HPDE6-E6E7 (cell line): ENCODE measurements around the gene RPL26.
"Not testable (repeated sequence)": the region's sequence is repeated elsewhere in the genome, so short reads cannot be mapped to it uniquely, and the experiment has no call there.

Source experiments
- DNase-seq: peaks from one replicate; pipeline ENCODE4 v3.0.0; 2011; ENCODE audit warnings: missing footprints; ENCODE audit errors: extremely low spot score

The RPL26 gene

DNA sequence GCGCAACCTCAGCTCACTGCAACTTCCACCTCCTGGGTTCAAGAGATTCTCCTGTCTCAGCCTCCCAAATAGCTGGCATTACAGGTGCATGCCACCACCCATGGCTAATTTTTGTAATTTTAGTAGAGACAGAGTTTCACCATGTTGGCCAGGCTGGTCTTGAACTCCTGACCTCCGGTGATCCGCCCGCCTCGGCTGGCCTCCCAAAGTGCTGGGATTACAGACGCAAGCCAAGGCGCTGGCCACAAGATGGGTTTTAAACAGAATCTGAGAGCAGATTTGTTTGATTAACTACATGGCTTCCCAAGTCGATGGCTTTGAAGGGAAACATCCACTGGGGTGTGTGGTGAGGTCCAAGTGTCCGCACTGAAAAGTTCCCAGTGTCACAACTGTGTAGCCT lies 11.5 kb upstream of the RPL26 start:
- DNase-seq = not testable (repeated sequence)

DNA sequence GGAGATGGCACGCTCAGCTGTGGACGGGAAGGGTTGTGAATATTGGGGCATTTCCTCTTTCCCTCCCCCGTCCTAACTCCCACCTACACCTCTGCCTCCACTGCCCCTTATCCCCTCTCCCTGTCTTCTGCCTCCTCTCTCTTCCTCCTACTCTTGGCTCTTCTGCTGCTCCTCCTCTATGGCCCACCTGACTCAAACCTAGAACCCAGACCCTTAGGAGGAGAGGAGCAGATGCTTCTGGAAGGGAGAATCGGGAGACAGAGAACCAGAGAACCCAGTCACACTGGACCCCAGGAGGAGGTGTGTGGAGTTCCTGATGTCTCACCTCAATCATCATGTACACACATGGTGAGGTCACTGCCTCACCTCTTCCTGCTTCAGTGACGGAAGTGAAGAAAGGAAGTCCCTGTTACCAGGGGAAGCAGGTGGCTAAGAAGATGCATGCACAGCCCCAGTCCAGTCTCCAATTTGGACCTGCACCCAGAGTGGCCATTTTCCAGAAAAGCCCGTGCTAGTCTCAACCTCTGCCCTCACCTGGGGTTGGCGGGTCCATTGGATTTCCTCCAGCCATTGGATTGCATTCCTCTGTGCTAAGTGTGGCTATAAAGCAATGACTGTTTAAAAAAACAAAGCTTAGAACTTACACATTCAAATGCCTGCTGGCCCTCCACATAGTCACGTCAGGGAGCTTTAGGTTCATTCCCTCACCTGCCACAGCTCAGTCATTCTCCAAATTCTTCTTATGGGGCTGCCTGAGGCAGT lies 10.7 kb upstream of the RPL26 start:
- DNase-seq = peak; percentile 60

DNA sequence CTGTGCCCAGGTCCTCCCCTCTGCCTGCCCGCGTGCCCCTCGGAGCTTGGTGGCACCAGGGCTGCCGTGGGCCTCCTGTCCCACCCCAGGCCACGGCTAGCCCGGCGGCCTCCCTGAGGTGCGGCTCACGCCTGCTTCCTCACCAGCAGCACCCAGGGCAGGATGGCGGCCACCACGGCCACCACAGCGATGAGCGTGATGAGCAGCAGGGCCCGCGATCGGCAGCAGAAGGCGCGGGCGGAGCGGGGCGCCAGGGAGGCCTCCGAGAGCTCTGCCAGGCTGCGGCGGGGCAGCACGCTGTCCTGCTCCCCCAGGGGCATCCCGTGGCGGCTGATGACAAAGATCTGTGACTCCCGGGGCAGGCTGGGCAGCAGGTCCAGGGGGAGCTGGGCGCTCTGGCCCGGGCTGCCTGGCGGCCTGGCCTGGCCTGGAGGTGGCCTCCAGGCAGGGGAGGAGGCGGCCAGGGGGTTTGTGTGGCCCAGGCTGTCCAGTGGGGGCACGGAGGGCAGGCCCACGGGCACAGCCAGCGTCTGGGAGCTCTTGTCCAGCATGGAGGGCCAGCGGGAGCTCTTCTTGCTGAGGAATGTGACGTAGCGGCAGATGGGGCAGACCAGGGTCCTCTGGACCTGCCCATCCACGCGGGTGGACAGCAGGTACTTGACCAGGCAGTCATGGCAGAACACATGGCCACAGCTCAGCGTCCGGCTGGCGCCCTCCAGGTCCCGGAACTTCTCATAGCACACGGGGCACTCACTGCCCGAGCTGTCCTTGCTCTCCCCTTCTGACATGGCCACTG lies 9.9 kb upstream of the RPL26 start:
- no peak for DNase-seq

DNA sequence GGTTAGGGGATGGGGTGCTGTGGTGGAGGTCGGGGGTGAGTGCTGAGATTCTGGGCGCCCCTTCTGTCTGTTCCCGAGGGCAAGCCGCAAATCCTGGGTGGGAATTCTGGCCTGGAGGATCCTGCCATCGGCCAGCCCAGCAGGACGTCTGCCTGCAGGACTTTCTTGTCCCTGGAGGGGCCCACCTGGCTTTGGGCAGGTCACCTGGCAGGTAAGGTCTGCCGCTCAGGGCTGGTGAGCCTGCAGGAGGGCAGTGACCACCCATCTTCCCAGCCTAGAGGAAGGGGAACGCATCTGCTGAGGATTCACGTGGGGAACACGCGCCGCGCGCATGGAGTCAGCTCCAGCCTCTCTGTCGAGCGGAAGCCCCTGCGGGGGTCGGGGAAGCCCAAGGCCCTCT lies 9.3 kb upstream of the RPL26 start:
- no peak for DNase-seq

DNA sequence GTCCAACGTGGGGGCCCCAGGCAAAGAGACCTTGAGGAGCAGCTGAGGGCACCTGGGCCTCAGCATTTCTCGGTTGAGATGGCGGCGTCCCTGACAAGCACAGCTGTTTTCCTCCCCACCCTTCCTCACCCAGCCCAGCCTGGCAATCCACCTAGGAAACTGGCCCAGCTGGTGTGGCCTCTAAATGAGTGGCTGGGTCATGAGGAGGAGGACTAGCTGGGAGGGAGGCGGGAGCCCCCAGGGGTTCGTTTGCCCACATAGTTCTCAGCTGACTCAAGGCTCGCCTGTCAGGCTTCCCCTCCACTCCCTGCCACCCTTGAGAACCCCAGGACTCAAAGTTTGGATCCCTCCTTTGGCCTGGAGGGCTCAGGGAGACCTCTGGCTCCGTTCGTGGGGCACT lies 8.7 kb upstream of the RPL26 start:
- peak; percentile 44 for DNase-seq

DNA sequence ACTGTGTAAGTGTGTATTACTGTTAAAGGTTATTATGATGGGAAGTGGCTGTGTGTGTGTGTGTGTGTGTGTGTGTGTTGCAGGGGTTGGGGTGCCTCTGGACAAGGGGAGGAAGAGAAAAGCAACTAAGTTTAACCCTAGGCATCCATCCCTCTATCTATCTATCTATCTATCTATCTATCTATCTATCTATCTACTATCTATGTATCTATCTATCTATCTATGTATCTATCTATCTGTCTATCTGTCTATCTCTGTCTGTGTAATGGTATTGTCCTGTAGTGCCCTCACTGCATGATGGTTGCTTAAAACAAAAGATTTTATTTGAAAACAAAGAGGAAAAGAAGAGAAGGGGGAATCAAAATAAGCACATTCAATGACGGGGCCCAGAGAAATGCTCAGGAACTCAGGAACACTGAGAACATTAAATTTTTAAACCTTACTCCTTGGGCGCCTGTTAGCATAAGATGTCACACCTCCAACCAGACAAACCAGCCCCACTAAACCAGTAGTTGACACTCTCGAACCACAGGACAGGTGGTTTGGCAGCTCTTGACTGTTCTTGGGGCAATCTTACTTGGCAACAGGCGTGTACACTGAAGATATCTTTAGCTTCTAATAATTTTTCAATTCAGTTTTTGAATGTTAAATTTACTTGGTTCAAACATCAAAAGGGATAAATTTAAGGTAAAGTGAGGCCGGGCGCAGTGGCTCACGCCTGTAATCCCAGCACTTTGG lies 5.1 kb upstream of the RPL26 start:
- no peak for DNase-seq

DNA sequence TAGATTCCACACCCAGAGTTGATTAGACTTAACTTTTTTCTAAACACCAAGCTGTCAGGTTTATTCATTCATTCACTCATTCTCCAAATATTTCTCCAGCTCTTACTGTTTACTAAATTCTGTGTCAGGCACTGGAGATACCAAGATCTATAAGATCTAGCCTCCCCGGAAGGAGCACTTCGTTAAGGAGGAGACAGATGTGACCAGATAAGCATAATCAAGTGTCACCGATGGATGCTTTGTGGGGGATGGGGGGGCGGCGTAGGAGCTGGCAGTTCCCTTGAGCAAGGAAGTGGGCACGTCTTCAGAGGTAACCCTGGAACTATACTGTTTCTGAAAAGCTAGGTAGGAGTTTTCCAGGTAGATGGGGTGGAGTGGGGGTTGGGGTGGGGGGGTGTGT lies 3.8 kb upstream of the RPL26 start:
- DNase-seq = no peak

DNA sequence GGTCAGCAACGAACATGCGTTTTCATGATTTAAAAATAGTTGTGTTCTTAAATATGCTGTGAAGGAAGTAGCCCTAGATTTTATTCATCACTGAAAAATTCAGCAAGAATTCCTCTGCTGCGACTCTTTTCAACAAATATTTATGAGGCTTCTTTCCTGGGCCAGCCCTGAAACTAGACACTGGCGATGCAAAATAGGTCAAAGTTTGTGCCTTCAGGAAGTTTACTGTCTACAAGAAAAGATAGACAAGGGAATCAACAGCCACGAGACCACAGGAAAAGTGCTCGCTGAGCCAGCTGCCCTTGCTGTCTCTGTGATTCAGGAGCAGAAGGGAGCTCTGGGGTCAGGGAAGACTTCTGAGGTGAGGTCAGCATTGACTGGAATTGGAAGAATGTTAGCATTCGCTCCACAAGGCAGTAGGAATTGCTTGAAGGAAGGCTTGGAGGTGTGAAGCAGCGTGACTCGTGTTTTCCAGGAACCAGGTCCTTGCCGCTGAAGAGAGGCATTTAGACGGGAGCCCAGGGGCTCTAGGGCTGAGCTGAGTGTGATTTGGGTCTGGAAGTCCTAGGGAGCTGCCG lies 1.9 kb upstream of the RPL26 start:
- DNase-seq = no peak

DNA sequence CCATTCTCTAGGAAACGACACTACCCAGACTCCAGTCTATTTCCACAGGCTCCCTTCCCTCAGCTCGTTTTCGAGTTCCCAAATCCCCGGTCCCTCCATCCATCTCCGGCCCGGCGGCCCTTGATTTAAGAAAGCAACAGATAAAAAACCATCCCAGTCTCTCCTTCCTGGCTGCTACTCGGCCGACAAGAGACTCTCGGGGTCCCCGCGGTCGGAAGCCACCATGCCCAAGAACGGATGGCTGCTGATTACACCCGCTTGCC lies 182 bp downstream of the RPL26 start:
- DNase-seq = no peak

DNA sequence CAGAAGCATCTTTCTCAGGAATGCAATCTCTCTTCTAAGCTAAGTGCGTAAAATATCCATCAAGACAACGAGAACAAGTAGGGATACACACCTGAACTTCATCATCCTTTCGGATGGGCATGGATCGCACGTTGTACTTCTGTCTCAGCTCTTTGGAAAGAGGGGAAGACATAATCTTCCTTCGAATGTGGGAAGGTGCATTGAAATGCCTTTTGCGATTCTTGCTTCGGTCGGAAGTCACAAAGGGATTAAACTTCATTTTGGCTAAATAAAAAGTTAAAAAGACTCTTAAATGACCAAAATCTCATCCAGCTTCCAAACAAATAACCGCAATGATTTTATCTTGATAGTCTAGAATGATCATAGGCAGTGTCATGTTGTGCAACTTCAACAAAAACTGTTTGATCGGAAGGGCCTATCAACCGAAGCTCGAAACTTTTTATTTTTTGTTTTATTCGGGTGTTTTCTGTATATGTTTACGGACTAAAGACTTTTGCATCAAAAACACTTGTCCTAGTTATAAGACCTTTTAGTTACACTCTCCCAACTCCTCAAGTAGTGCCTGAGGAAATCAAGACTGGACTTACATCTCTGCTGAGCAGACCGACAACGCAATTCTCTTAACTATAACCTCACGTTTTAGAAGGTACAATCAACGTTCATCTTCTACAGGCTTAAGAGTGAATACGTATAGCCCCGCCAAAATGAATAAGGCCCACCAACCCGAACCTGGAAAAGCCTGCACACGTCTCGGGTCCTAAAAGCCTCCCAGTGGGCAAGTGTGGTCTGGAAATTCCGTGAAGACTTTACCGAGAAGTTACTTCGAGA lies 727 bp downstream of the RPL26 start:
- DNase-seq = no peak

DNA sequence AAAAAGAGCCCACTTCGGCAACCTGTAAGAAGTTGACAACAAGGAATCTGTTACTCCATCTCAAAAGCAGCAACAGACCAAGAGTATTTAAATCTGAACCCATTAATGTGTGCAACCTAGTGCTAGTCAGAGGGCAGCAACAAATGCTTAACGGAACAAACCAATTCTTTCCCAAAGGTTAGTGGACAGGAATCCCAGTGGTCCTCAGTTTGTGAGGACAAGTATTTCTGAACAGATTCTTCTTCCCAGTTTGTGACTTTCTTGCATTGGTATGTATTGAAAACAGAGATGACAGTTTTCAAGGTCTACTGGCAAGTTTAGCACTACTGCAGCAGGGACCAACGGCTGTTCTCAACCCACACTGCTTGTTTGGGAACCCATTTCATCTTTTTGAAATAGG lies 2.9 kb downstream of the RPL26 start:
- DNase-seq = no peak

DNA sequence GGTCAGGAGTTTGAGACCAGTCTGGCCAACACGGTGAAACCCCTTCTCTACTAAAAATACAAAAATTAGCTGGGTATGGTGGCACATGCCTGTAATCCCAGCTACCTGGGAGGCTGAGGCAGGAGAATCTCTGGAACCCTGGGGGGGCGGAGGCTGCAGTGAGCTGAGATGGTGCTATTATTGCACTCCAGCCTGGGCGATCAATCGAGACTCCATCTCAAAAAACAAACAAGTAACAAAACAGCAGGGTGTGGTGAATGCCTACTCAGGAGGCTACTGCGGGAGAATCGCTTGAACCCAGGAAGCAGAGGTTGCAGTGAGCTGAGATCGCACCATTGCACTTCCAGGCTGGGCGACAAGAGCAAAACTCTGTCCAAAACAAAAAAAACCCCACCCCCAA lies 4.9 kb downstream of the RPL26 start:
- not testable (repeated sequence) for DNase-seq

DNA sequence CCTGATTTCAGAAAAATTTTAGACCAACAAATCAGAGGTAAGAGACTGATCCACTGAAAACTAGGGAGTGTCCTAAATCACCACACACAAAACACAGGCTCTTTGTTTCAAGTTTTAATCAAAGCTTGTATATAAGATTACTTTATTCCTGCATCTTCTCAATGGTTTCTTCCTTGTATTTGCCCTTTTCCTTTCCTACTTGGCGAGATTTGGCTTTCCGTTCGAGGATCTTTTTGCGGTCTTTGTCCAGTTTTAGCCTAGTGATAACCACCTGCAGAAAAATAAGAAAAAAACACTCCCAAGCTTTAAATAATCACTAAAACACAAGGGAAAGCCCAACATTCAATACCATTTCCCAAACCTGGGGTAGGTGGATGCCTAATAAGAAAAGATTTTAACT lies 5.6 kb downstream of the RPL26 start:
- no peak for DNase-seq

DNA sequence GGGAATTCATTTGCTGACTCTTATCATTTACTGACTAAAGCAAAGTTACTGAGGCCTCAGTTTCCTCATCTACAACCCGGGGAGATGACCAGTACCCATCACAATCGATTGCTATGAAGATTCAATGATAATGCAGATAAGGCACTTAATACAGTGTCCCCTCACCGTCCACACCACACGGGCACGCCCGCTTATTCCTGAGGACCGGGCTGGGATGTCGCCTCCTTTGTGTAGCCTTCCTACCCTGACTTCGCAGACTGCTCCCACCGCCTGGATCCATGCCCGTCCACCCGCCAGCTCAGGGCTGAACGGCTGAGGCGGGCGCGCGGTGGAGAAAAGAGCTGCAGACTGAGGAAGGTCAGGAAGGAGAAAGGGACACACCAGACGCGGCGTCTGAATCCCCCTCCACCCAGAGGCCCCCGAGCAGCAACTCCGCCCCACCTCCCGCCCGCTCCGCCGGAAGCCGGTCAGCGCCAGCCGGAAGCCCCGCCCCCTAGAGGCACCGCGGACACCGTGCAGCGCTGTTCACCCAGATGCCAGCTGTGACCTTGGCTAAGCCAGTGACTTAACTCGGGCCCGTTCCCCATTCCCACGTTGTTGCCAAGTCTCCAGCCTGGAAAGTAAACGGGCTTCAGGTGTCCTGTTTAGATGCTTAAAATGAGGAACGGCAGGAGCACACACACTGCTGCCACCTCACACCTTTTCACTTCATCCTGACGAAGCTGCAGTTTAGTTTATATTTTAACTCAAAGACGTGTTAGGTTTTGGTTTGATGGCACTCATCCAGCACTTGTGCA lies 6.5 kb downstream of the RPL26 start, which contains the start of gene KRABD2:
KRABD2 (minus strand) TSS at position 434 of the 797 bp plus-strand sequence.
- peak; percentile 82 for DNase-seq

DNA sequence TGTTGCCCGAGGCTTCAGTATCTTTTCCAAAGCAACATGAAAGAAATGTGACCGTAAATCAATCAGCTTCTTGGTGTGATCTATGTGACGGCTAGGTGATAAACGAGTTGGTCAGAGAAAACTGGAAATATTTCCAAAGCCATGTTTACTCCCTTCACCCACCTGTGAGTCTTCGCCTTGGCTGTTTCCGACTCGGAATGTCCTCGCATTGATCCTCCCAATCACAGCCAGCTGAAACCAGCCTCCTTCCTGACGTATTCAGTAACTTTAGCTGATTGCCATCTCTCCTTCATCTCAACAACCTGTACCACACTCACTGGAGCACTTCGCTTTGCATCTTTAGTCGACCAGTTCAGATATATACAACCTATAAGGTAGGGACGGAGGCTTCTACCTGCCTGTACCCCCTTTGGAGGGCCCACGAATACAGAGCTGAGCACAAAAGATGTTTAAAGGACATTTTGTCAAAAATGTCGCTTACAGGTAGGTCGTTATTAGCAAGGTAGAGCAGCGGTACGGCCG lies 7.2 kb downstream of the RPL26 start:
- no peak for DNase-seq

DNA sequence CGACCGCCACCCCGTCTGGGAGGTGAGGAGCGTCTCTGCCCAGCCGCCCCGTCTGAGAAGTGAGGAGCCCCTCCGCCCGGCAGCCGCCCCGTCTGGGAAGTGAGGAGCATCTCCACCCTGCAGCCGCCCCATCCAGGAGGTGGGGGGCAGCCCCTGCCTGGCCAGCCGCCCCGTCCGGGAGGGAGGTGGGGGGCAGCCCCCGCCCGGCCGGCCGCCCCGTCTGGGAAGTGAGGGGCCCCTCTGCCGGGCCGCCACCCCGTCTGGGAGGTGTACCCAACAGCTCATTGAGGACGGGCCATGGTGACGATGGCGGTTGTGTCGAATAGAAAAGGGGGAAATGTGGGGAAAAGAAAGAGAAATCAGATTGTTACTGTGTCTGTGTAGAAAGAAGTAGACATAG lies 9.1 kb downstream of the RPL26 start:
- not testable (repeated sequence) for DNase-seq

DNA sequence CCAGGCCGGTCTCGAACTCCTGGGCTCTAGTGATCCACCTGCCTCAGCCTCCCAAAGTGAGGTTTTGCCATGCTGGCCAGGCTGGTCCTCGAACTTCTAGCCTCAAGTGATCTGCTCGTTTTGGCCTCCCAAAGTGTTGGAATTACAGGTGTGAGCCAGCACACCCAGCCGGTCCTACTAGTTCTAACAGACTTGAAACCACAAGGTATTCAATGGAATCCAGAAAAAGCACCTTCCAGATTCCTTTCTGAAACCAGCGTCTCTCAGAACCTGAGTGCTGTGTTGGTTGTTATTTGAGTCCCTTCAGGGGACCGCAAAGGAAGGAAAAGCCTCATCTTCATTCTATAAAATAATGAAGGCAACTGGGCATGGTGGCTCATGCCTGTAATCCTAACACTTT lies 10.6 kb downstream of the RPL26 start:
- no peak for DNase-seq

DNA sequence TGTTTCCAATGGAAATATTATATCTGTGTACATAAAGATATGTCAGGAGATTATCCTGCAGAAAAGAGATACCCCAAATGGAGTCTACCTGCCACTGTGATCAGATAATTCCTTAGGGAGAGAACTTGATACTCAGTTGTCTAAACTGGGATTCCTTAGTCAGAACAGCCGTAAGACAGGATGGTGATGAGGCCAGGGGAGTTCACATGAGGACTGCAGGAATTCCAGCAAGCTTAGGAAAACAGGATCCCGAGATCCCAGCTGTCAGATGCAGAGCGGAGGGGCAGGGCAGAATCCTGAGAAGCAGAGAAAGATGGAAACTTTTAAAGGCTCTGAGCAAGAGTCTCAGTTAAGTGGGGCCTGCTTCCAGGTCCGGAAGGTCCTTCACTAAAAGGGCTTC lies 11.2 kb downstream of the RPL26 start:
- no peak for DNase-seq

DNA sequence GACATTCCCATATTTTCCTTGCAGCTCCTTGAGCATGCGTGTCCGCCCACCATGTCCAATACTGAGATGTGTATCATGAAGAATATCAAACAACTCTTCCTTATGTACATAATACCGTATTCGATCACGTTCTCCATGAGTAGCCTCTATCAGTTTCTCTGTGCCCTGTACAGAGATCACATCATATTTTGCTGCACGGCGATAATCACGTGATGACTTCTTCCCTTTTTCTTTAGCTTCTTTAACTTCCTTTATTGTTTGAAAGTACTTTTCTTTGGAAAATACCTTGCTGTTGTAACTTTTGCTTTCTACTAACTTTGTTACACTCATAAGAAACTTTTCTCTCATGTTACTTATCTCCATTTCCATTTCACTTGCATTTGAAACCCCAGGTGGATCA lies 13.0 kb downstream of the RPL26 start:
- DNase-seq = no peak

DNA sequence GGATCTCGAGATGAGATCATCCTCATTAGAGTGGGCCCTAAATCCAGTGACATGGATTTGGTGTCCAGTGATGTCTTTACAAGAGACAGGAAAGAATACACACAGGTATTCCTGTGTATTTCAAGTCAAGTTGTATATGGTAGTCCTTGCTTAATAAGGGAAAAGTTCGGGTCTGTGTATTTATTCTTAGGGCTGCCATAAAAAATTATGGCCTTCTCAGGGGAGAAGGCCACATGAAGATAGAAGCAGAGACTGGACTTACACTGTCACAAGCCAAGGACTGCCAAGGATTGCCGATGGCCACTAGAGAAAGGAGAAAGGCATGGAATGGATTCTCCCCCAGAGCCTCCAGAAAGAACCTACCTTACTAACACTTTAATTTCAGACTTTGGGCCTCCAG lies 14.8 kb downstream of the RPL26 start:
- DNase-seq = no peak

DNA sequence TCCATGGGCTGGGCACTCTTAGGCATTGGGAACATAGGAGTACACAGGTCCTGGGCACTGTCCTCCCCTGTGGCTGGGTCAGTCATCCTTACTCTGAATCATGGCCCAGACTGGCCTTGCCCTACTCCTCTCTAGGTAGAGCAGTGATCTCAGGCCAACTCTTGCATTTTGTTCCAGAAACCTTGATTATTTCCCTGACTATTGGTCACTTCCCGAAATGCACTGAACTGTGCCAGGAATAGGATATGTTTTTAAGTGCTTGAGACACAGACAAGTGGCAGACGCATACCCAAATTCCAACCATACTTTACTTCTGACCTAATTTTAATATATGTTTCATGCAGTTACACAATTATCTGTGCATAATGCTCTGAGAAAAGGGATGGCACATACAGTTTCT lies 16.8 kb downstream of the RPL26 start:
- DNase-seq = no peak
